ENCODE results near the gene PRKCE.

Gene PRKCE

DNA sequence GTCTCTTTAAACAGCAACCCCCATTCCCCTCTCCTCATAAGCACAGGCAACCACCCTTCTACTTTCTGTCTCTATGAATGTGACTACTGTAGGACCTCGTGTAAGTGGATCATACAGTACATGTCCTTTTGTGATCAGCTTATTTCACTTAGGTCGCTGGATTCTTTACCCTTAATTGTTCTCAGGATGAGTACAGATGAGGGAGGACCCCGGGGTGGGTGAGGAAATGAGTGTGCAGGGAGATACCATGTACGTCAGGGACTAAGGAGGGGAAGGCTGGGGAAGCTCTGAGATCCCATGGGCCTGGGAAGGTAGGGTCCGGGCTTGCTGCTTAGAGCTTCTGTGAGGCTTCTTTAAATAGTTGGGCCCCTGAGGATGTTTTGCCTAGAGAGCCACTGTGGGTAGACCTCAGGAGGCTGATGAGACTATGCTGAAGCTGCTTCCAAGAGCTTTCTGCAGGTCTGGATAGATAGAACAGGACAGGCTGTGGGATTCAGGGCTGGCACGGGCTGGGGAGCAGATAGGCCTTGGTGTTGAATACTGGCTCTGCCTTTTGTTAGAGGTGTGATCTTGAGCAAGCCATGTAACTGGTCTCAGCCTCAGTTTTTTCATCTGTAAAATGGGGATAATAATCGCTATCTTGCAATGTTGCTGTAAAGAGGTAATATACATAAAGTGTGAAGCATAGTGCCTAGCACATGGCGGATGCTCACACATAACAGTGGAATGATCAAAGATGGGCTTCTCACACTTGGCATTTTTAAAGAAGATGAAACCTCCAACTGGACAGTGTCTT, 155.3 kb downstream of the PRKCE start:
- Mint-ChIP-seq H3K36me3 (no peaks in the 10 kb centered on the region), H3K27ac (no peak overlapping the region), H3K4me3 (no peak overlapping the region), H3K4me1 (ENCODE audit: low read depth) (no peaks in the 10 kb centered on the region), H3K27me3 (no peaks in the 10 kb centered on the region), H3K9me3 (ENCODE audit: low read depth) (no peaks in the 10 kb centered on the region)

DNA sequence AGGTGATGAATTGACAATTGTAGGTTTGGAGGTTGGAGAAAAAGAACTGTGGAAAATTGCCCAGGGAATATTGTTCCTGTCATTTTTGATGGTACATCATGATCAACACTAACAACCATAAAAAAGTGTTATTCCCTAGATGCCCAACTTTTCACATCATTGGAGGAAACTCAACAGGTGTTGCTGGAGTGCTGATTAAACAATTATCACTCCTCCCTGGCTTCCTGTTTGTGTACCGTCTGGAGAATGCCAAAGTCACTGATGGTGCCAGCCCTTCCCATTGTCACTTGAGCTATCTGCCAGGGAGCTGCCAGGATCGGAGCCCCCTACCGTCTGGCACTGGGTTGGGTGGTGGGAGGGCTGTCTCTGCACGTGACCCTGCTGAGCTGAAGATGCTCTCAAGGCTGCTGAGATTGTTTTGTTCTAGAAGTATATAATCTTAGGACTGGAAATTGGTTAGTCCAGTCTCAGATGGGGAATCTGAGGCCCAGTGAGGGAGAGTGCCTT, 156.9 kb downstream of the PRKCE start:
- Mint-ChIP-seq H3K4me3 (no peak overlapping the region), H3K9me3 (ENCODE audit: low read depth) (no peaks in the 10 kb centered on the region), H3K4me1 (ENCODE audit: low read depth) (no peaks in the 10 kb centered on the region), H3K36me3 (no peaks in the 10 kb centered on the region), H3K27me3 (no peaks in the 10 kb centered on the region), H3K27ac (no peak overlapping the region)

DNA sequence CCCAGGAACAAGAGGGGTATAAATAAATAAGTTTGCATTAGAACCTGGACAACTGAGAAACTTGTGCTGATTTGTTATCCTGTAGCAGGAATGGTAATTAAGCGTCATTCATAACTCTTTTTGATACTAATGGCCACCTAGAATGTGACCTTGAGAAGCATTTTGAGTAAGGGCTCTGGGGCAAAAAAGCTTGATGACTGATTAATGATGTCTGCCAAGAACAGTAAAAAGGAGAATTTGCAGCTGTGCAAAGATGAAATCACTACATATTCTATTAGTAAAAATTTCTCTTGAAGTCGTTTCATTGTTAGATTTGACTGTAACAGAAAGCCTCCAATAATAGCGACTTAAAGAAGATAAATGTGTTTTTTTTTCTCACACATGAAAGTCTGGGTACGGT, 157.7 kb downstream of the PRKCE start:
- Mint-ChIP-seq H3K36me3 (no peaks in the 10 kb centered on the region), H3K9me3 (ENCODE audit: low read depth) (no peaks in the 10 kb centered on the region), H3K4me1 (ENCODE audit: low read depth) (no peaks in the 10 kb centered on the region), H3K4me3 (no peak overlapping the region), H3K27me3 (no peaks in the 10 kb centered on the region), H3K27ac (no peak overlapping the region)

DNA sequence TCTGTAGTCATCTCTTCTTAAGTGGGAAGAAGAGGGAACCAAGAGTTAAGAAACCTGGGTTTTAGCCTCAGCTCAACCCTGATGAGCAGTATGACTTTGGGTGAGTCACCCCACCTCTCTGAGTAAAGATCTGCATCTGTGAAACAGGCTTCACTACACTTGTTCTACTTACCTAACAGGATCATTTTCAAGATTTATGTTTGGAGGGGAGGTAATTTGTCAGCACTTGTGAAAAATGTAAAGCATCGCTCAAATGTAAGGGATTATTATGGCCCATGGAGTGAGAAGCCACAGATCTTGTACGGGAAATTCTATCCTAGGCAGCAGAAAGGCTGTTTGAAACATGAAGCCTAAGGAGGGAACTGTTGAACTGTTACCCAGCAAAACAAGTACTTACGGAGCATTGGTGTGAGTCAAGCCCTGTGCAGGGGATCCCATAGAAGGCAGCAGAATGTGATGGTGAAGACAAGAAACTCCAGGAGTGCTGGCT, 160.6 kb downstream of the PRKCE start:
- Mint-ChIP-seq H3K27me3 (no peaks in the 10 kb centered on the region), H3K36me3 (no peaks in the 10 kb centered on the region), H3K27ac (no peak overlapping the region), H3K9me3 (ENCODE audit: low read depth) (no peaks in the 10 kb centered on the region), H3K4me3 (no peak overlapping the region), H3K4me1 (ENCODE audit: low read depth) (no peaks in the 10 kb centered on the region)

DNA sequence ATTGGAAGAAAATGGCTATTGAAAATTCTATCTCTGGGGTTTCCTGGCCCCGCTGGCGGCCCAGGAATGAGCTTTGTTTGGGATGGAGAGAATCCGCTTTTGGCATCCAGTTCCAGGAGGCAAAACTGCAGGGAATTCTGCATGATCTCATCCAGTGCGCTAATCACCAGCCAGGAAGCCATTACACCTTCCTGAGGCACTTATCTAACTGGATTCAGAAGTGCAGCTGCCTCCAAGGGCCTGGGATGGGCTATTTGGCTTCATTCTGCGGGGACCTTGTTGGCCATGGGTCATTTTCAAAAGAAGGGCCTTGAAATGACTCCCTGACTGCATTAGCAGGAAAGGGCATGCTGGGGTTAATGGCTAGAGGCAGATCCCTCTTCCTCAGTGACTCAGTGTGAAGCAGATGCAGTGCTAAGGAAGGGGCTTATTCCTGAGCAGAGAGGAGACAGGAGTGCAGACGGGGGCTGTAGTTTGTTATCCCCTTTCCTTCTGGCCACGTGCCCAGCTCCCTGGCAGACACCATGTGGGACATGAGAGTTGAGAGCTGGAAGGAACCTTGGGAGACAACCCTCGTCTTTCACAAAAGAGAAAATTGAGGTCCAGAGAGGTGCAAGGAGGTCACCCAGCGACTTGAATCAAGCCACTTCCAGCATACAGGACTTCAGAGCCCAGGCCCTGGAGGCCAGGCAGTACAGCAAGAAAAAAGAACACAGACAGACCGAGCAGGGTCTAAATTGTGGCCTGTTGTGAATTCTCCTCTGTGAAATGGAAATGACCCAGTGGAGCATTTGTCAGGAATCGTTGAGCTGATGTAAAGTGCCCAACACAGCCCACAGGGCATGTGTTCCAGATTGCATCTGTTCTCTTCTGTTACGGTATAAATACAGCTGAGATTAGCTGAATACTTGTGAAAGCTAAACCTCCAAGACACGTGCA, 161.8 kb downstream of the PRKCE start:
- Mint-ChIP-seq H3K4me1 (ENCODE audit: low read depth) (no peaks in the 10 kb centered on the region), H3K27ac (no peak overlapping the region), H3K27me3 (no peaks in the 10 kb centered on the region), H3K9me3 (ENCODE audit: low read depth) (no peaks in the 10 kb centered on the region), H3K36me3 (no peaks in the 10 kb centered on the region), H3K4me3 (no peak overlapping the region)

DNA sequence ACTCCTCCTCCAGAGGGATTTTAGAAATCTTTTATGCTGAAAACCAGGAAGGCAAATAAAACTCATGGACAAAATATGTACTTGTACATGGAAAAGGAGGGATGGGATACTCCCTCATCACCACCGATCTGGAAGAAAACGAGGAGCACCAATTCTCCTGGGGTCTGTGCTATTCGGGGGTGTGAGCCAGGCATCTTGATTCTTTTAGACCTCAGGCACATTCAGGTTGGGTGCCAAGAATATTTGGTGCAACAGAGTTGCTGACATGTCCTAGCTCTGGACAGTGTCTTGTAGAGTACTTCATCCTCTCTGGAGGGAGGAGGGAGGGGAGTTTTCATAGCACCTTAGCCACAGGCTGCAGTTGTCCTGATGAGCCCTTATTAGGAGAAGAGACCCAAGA, 163.0 kb downstream of the PRKCE start:
- no peaks in the 10 kb centered on the region for H3K27me3 Mint-ChIP-seq
- no peak overlapping the region for H3K4me3 Mint-ChIP-seq
- H3K27ac Mint-ChIP-seq = no peak overlapping the region
- no peaks in the 10 kb centered on the region for H3K4me1 Mint-ChIP-seq (ENCODE audit: low read depth)
- no peaks in the 10 kb centered on the region for H3K36me3 Mint-ChIP-seq
- H3K9me3 Mint-ChIP-seq (ENCODE audit: low read depth) = no peaks in the 10 kb centered on the region

DNA sequence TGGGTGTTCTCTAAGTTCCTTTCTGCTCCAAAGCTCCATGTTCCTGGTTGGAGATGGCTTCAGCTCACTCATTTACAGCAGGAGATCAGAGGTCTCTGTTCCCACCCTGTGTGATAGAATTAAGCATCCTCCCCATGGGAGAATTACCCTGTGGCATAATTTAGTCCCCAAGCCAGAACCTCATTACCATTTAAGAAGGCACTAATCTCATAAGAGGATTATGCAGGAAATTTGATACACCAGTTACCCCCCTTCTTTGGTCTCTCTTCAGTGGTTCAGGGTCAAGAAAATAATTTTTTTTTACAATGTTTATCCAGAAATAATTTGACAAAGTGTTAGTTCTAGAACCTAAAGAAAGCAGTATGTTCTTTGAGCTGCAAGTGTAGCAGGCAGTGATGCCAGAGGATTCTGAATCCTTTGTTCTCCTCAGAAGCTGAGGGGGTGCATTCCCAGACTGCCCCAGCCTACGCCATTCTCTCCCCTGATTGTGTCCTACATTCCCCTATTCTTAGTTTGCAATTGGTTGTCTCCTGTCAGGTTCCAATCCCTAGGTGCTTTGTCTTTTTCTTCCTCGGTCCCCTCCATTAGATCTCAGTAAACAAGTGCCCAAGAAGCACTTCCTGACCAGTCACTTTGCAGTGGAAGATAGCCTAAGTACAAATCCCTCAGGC, 163.6 kb downstream of the PRKCE start:
- Mint-ChIP-seq H3K9me3 (ENCODE audit: low read depth) (no peaks in the 10 kb centered on the region), H3K36me3 (no peaks in the 10 kb centered on the region), H3K4me1 (ENCODE audit: low read depth) (no peaks in the 10 kb centered on the region), H3K4me3 (no peak overlapping the region), H3K27ac (no peak overlapping the region), H3K27me3 (no peaks in the 10 kb centered on the region)

DNA sequence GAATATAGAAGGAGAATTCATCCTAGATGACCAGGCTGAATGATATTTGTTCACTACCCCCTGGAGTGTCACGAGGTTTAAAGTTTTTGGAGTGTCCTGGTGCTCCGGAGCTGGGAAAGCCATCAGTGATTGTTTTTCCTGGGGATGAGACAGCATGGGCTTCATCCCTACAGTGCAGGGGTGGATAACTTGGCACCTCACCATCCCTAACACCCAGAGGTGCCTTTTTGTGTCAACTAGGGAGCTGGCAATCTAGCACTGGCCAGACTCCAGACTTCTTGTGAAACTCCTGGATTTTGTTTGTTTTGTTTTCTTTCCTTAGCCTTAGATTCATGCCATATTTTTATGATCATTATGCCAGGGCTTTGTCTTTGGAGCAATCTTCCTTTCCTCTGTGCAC, 164.8 kb downstream of the PRKCE start:
- Mint-ChIP-seq H3K27ac (no peak overlapping the region), H3K4me3 (no peak overlapping the region), H3K9me3 (ENCODE audit: low read depth) (no peaks in the 10 kb centered on the region), H3K27me3 (no peaks in the 10 kb centered on the region), H3K4me1 (ENCODE audit: low read depth) (no peaks in the 10 kb centered on the region), H3K36me3 (no peaks in the 10 kb centered on the region)

DNA sequence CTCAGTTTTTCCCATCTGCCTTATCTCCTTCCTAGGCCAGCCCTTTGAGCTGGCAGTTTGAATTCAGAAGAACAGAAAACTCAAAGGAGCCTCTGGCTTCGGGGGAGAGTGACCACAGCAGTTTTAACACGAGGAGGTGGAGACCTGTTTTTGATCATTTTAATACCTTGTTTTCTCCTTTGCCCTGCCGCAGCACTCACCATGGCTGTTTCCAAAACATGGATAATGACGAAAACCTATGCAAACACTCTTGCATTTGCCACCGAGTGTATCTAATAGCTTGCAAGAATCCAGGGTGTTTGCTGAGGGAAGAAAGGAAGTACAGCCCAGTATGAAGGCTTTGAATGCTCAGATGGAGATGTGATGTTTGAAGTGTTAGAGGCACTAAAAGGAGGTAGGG, 167.1 kb downstream of the PRKCE start:
- Mint-ChIP-seq H3K27ac (no peak overlapping the region), H3K36me3 (no peaks in the 10 kb centered on the region), H3K27me3 (no peaks in the 10 kb centered on the region), H3K4me1 (ENCODE audit: low read depth) (no peaks in the 10 kb centered on the region), H3K4me3 (no peak overlapping the region), H3K9me3 (ENCODE audit: low read depth) (no peaks in the 10 kb centered on the region)

DNA sequence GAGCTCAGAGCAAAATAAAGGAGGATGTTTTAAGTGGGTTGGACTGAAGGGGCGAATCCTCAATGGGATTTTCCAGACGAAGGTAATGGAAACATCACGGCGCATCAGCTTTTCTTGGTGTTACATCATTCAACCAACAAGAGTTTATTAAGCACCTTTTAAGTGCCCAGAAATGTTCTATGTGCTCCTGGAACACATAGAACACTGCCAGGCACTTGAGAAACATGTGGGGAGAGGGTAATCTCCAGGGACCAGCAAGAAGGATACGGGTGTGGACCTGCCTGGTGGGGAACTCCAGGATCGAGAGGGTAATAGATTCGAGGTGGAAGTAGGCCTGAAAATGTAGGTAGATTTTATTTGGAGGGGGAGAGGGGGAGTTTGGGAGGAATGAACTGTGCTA, 168.6 kb downstream of the PRKCE start:
- H3K9me3 Mint-ChIP-seq (ENCODE audit: low read depth) = no peaks in the 10 kb centered on the region
- no peaks in the 10 kb centered on the region for H3K36me3 Mint-ChIP-seq
- no peak overlapping the region for H3K27ac Mint-ChIP-seq
- H3K4me1 Mint-ChIP-seq (ENCODE audit: low read depth) = peaks cover 6% of the 10 kb centered on the region
- no peaks in the 10 kb centered on the region for H3K27me3 Mint-ChIP-seq
- no peak overlapping the region for H3K4me3 Mint-ChIP-seq

DNA sequence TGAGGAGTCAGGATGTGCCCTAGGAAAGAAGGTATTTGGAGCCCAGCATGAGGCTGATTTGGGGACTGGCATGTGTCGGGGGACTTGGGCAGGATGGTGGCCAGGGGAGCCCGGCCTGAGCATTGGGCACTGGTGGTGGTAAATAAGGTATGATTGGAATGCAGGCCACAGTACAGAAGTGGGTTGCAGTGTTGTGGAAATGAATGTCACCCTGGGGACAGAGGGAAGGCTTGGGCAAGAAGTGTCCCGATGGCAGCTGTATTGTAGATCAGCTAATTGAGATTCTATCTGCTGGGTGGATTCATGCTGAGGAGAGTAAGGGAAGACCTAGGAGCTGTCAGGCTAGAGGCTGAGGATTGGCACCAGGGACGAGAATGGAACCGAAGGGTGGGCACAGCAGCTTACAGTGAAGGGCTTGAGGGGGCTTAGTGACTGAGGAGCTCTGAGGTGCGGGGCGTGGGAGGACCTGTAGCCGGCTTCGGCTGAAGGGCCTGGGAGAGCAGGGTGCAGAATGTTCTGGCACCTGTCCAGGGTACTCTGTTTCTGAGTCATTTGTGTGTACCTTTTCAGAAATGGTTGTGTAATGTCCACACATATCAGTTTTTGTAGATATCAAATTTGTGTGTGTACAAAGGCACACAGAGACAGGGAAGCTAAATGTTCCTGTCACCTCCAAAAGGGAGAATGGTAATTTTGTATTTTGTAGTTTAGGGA, 170.2 kb downstream of the PRKCE start:
- Mint-ChIP-seq H3K27ac (no peak overlapping the region), H3K4me3 (no peak overlapping the region), H3K27me3 (no peaks in the 10 kb centered on the region), H3K9me3 (ENCODE audit: low read depth) (no peaks in the 10 kb centered on the region), H3K4me1 (ENCODE audit: low read depth) (peaks cover 9% of the 10 kb centered on the region), H3K36me3 (no peaks in the 10 kb centered on the region)

DNA sequence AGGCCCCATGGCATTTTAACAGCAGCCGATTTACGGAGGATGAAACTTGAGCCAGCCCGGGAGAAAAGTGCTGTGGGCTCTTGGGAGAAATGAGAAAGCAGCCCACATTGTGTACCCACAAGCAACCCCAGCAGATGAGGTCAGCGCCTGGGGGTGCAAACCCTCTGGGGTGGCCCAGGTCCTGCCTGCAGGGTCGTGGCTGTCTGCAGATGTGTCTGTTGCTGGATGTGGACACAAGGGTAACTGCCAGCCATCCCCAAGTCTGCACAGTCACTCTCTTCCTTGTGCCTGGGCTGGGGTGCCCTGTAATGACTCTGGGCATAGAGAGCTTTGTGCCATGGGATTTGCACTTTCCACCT, 170.8 kb downstream of the PRKCE start:
- no peaks in the 10 kb centered on the region for H3K36me3 Mint-ChIP-seq
- H3K9me3 Mint-ChIP-seq (ENCODE audit: low read depth) = no peaks in the 10 kb centered on the region
- H3K27me3 Mint-ChIP-seq = no peaks in the 10 kb centered on the region
- H3K4me1 Mint-ChIP-seq (ENCODE audit: low read depth) = peaks cover 10% of the 10 kb centered on the region
- H3K27ac Mint-ChIP-seq = no peak overlapping the region
- no peak overlapping the region for H3K4me3 Mint-ChIP-seq

DNA sequence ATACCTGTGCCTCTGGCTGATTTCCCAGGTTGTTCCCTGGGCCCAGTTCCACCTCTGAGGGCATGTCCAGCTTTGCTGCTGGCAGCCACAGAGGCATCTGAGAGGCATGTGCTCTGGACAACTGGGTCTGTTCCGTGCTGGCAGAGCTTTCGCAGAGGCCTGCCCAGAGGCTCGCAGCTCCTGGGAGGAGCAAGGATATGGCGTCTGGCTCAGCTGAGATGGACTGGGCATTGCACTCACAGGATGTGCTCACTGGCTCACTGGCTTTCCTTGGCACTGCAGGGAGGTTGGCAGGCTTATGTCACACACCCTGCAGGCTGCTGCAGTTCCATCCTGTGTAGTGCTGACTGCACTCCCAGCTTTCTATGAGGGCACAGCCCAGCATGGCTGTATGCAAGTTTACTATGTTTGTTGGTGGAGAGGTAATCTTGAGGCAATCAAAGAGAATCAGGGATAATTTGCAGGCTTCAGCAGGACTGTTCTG, 172.3 kb downstream of the PRKCE start:
- Mint-ChIP-seq H3K4me1 (ENCODE audit: low read depth) (peaks cover 10% of the 10 kb centered on the region), H3K36me3 (no peaks in the 10 kb centered on the region), H3K27me3 (no peaks in the 10 kb centered on the region), H3K27ac (no peak overlapping the region), H3K9me3 (ENCODE audit: low read depth) (no peaks in the 10 kb centered on the region), H3K4me3 (no peak overlapping the region)

DNA sequence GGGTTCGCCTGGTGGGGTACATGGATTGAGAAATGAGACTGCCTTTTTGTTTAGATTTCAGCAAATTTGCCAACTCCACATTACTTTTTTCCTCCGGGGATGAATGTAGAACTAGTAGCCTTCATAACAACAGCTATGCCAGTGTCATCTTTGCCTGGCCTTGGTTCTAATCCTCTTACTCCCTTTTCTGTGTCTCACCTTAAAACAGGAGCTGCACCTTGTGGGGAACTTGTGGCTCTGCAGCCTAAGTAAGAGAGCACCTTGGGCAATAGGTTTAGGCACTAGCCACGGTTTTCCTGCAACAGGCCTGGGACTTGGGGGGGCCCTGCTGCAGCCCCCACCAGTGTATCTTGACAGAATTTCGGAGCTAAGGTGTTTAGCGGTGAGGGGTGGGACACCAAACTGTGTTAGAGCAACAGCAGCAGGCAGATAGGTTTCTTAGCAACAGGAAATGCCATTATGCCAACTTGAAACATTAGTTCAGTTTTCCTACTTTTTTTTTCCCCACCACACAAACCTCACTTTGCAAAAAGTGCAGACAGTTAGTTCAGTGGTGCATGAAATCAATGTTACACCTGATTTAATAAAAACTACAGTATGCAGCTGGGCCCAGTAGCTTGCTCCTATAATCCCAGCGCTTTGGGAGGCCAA, 173.7 kb downstream of the PRKCE start:
- Mint-ChIP-seq H3K9me3 (ENCODE audit: low read depth) (peaks cover 2% of the 10 kb centered on the region), H3K4me1 (ENCODE audit: low read depth) (peaks cover 10% of the 10 kb centered on the region), H3K4me3 (no peak overlapping the region), H3K27ac (no peak overlapping the region), H3K27me3 (no peaks in the 10 kb centered on the region), H3K36me3 (peaks cover 4% of the 10 kb centered on the region)

All from activated naive CD8-positive, alpha-beta T cell (primary cell).